Erythroblast (primary cell): ENCODE measurements around the gene NUP210.
"Not testable (repeated sequence)": the region's sequence is repeated elsewhere in the genome, so short reads cannot be mapped to it uniquely, and the experiment has no call there.

Experiments
- GATA1 ChIP-seq: IDR thresholded peaks from 2 replicates; pipeline ENCODE4 v1.6.1; 2011; ENCODE audit warnings: low read depth, mild to moderate bottlenecking, control low read depth, low read length, moderate library complexity
- POLR2A ChIP-seq: IDR thresholded peaks from 2 replicates; pipeline ENCODE4 v1.6.1; 2011; ENCODE audit warnings: mild to moderate bottlenecking, low read length

GRCh38 chr3:13430411-13430875, 10.3 kb upstream of the NUP210 start:
- TF ChIP-seq POLR2A, GATA1: not testable (repeated sequence)
